IPS DF 4.7 (cell line): Measurements from ENCODE around the gene CNGA1.
"Not testable (repeated sequence)": the region's sequence is repeated elsewhere in the genome, so short reads cannot be mapped to it uniquely, and the experiment has no call there.

Experiments
- DNase-seq: peaks from one replicate; pipeline ENCODE4 v3.0.0-alpha.2; 2013; ENCODE audit warnings: low spot score; ENCODE audit errors: extremely low read depth

Gene CNGA1

GRCh38 chr4:47972721-47973120 is 43.8 kb downstream of the CNGA1 start:
- DNase-seq, result no peak

GRCh38 chr4:47972181-47972580 is 44.3 kb downstream of the CNGA1 start:
- no peak for DNase-seq

DNA sequence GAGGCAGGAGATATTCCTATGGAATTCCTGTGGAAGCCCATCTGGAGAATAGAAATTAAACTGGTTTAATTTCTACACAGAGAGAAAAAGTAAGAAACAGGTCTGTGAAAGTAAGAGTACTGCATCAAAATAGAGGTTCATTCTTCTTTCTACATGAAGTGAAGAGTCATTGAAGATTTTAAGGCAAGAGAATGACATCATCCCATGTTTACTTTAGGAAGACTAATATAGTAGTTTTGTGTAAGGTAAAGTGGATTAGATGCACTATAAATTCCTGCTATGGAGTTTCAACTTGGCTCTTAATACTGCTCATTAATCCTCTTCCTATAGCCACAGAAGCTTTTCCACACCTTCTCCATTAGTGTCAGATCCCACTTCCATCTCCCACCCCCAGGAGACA is 47.6 kb downstream of the CNGA1 start:
- DNase-seq, result no peak

DNA sequence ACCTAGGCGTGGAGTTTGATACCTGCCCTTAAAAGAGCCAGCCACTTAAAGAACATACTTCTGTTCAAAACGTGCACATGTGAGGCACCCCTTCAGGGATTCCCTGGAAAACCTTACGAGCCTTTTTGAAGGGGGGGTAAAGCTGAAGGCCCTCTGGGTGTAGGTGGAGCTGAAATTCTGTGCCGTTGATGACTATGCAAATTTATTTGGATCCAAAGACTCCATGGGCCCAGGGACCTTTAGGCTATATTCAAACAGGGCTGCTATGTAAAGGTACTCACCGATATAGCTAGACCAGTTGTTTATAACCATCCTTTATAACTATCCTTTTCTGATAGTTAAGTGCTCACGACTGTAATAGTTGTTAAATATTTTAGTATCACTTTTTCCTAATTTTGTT is 61.8 kb downstream of the CNGA1 start:
- no peak for DNase-seq

DNA sequence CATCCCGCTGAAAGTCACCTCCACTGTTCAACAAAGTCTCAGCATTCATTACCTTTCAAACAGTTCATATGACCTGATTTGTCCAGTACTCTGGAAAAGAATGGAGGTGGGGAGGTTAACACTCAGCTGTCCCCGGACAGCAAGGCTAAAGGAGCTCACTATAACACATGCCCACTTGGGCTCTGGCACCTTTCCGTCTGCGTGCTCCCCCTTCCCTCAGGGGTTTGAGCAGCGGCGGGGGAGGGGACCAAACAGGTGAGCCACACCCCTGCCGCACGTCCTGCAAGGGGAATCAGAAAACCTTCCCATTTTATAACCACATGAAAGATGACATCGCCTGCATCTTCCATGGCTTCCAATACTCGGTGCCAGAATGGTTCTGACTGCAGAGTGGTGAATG is 62.2 kb downstream of the CNGA1 start:
- no peak for DNase-seq

GRCh38 chr4:47945930-47946726 is 70.4 kb downstream of the CNGA1 start:
- no peak for DNase-seq

DNA sequence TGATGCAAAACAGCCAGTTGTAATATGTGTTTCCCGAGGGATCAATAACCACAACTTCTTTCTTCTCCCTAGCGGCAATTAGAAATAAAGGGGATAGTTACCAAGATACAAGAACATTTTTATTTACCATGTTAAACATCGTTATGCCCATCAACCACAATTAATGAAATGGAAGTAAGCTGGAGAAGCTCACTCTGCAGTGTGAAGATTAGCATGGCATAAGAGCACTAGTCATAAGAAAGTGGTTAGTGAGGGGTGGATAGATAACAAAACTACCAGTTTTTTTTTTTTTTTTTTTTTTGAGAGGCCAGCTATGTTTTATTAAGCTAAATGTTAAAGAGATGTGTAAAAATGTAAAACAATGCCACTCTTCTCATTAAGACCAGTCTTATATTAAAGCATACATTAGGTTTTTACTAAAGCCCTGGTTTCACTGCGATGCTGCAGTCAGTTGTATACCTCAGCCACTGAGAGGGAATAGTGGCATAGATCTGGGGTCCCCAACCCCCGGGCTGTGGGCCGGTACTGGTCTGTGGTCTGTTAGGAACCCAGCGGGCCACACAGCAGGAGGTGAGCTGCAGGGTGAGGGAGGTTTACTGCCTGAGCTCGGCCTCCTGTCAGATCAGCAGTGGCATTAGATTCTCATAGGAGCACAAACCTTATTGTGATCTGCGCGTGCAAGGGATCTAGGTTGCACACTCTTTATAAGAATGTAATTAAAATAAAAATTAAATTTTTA is 74.2 kb downstream of the CNGA1 start:
- no peak for DNase-seq

GRCh38 chr4:47939456-47939855 is 77.0 kb downstream of the CNGA1 start:
- no peak for DNase-seq

- no peak for DNase-seq
Measured at GRCh38 chr4:47936336-47936735, 80.1 kb downstream of the CNGA1 start.

DNA sequence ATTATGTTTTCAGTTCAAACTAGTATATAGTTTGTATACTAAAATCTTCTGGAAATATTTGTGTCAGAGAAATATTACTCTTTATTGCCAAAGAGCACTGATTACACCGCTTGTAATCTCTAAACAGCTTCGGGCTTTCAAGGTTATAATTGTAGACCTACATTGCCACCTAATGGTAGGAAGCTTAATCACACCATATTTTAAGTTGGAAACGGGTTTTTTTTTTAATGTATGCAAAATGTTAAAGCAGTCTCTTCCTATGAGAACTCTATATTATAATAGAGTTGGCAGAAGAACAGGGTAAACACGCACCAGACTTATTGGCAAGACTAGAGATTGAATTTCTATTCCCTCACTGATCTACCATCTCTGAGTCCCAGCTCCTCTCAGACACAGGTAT is 82.6 kb downstream of the CNGA1 start:
- DNase-seq, result no peak

DNA sequence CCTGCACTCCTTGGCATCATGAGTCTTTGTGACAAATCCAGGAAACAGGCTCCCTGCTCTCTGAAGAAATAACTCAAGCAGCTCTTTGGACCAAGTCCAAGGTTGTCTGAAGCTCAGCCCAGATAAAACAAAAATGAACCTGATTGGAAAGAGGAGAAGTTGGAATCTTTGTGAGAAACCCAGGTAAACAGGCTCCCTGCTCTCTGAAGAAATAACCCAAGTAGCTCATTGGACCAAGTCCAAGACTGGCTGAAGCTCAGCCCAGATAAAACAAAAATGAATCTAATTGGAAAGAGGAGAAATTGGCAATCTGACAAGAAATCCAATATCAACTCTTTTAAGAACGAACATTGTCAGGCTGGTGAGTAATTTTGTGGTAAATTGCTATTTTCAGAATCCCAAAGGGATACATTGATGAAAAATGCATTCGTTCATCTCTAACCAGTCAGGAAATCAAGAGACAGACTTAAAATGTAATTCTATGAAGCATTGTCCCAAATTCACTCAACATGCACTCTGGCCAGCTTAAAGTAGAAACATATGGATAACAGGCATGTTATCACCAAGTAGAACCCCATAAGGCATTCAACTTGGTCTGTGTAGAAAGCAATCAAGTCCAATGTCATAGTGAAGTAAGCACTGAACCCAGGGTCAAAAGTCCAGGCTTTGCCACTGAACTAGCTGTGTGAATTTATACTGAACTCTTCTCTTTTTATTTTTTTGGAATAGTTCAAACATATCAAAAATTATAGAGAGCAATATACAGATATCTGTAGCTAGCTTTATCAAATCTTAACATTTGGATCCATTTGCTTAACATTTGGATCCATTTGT is 85.3 kb downstream of the CNGA1 start:
- DNase-seq, result no peak

DNA sequence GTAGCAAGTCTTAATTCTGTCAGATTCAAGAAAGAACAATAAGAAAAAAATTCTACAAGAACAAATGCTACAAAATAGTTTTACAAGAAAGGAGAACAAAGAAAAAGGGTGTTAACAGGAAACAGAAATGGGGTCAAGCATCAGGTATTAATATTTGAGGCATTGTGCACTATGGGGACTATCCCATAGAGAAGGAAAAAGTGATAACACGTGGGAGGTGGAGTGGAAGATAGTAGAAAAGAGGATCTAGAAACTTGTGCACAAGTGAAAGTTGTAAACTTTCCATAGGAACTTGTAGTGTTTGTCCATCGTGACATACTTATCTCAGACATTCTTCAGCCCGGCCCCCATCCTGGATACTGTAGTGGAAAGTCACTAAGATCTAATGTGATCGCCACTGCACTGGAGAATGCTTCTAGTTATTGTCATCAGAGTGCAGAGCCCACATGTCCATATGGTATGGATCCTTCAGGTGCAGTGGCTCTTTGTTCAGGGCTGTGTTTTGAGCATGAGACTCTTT is 86.7 kb downstream of the CNGA1 start:
- DNase-seq, result no peak

- peak; percentile 68 for DNase-seq
Measured at GRCh38 chr4:47926667-47927258, 89.7 kb downstream of the CNGA1 start.

- DNase-seq, result not testable (repeated sequence)
Measured at GRCh38 chr4:47923261-47923608, 93.2 kb downstream of the CNGA1 start.

GRCh38 chr4:47922436-47923260 is 93.8 kb downstream of the CNGA1 start:
- not testable (repeated sequence) for DNase-seq

GRCh38 chr4:47917163-47917562 is 99.3 kb downstream of the CNGA1 start:
- not testable (repeated sequence) for DNase-seq

GRCh38 chr4:47915378-47915777 is 101.1 kb downstream of the CNGA1 start:
- no peak for DNase-seq

DNA sequence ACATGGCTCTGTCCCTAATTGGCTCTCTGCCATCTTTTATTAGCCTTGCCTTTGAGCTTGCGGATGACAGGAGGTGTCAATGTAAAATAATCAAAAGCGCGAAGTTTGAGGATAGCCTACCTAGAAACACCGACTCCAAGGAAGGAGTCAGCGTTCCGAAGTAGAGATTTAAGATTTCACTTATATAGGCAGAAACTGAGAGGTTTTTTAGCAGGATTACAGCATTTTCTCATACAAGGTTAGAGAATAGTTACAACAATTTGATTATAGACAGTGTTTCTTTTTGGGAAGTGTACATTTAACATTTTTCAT is 101.6 kb downstream of the CNGA1 start:
- DNase-seq, result no peak

DNA sequence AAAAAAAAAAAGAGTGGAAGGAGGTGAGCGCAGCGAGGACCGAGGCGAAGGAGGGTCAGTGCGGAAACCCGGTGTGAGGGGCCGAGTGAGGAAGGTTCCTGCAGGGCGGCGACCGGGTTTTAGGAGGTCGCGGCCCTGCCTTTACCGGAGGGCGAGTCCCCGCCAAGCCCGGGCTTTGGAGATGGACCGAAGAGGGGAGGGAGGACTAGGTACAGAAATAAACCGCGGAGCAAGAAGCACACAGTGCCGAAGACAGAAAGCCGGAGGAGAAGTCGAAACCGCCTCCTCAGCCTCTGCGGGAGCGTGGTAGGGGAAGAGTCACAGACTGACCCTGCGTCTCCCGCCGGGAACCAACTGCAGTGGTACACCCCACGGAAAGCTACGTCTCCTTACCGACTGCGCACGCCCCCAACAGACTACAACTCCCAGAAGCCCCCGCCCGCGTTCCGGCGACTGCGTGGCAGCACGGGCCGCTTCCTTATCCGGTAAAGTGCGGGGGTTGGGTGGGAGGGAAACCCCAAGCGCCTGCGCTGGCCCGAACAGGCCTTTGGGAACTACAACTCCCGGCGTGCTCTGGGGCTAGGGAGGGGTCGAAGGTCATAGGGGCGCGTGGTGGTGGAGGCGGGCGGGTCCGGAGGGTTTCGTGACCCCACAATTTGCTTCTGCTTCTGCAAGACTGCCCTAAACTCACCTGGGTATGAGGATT is 102.1 kb downstream of the CNGA1 start, which contains the start of gene NFXL1:
Gene NFXL1, minus strand, starts transcription at position 364 of the 706 bp plus-strand sequence. CDS start 380 bp downstream, outside the sequence.
- peak; percentile 71 for DNase-seq

GRCh38 chr4:47913861-47914219 is 102.6 kb downstream of the CNGA1 start:
- no peak for DNase-seq
